Fibroblast of lung (primary cell): ENCODE data around the gene POLD1. TPM values are rescaled to one million over a fixed set of nuclear protein-coding genes. Genes with fewer than 3 reads are reported as not detected.

Experiments used
- DNase-seq, 2 donors: peaks; one replicate each; pipeline versions ENCODE4 v3.0.0 to v3.0.0-alpha.2; 2010; ENCODE audit warnings: low read depth in 2 of 2
- H2AFZ ChIP-seq: 2 replicates; pipeline ENCODE4 v1.5.1; 2012; ENCODE audit warnings: low read length, control low read depth, inconsistent platforms
- H3K27ac ChIP-seq: 2 replicates; pipeline ENCODE4 v1.5.1; 2011; ENCODE audit warnings: low read length, control low read depth; ENCODE audit not compliant: insufficient read depth
- H3K27me3 ChIP-seq: 2 replicates; pipeline ENCODE4 v1.5.1; 2011; ENCODE audit warnings: mild to moderate bottlenecking, low read length; ENCODE audit not compliant: control insufficient read depth, insufficient read depth
- H3K36me3 ChIP-seq: 2 replicates; pipeline ENCODE4 v1.5.1; 2011; ENCODE audit warnings: low read length; ENCODE audit not compliant: control insufficient read depth, insufficient read depth
- H3K4me1 ChIP-seq: 2 replicates; pipeline ENCODE4 v1.5.1; 2011; ENCODE audit warnings: low read length; ENCODE audit not compliant: control insufficient read depth, insufficient read depth; ENCODE audit errors: extremely low read depth
- H3K4me2 ChIP-seq: 2 replicates; pipeline ENCODE4 v1.5.1; 2011; ENCODE audit warnings: low read length, control low read depth; ENCODE audit not compliant: insufficient read depth; ENCODE audit errors: extremely low read depth
- H3K4me3 ChIP-seq, 4 experiments: fragments of 200-600 bp in 1 of 4; sonication (generic) in 1 of 4; replicated peaks in 1 of 4; 2 replicates each; pipeline ENCODE4 v1.5.1; 2011 to 2016; ENCODE audit warnings: low read length in 4 of 4, low read depth in 3 of 4, mild to moderate bottlenecking in 3 of 4, control low read depth in 2 of 4, inconsistent platforms in 1 of 4, mixed read lengths in 1 of 4; ENCODE audit not compliant: insufficient read depth in 1 of 4; ENCODE audit errors: control extremely low read depth in 1 of 4
- H3K79me2 ChIP-seq: 2 replicates; pipeline ENCODE4 v1.5.1; 2012; ENCODE audit warnings: mild to moderate bottlenecking, low read length, inconsistent platforms; ENCODE audit not compliant: control insufficient read depth, insufficient read depth
- H3K9ac ChIP-seq: 2 replicates; pipeline ENCODE4 v1.5.1; 2011; ENCODE audit warnings: mild to moderate bottlenecking, low read length, control low read depth; ENCODE audit not compliant: insufficient read depth
- H3K9me3 ChIP-seq: 2 replicates; pipeline ENCODE4 v1.5.1; 2012; ENCODE audit warnings: low read depth, low read length; ENCODE audit not compliant: control insufficient read depth, insufficient read depth
- H4K20me1 ChIP-seq: 2 replicates; pipeline ENCODE4 v1.5.1; 2011; ENCODE audit warnings: low read length; ENCODE audit not compliant: control insufficient read depth, insufficient read depth; ENCODE audit errors: extremely low read depth
- EZH2 ChIP-seq: IDR thresholded peaks from 2 replicates; pipeline ENCODE4 v1.5.1; 2012; ENCODE audit warnings: low read length, control low read depth, mild to moderate bottlenecking; ENCODE audit errors: missing control alignments
- polyA plus RNA-seq, 2 donors: library from polyadenylated mRNA; depleted of rRNA in 1 of 2; stranded (reverse) in 1 of 2; unstranded in 1 of 2; fragments of >200 nt; gene quantifications; 2 replicates each; pipeline ENCODE4 v1.2.1, GENCODE V29; 2011 to 2012; ENCODE audit warnings: missing spikeins in 1 of 2
- total RNA-seq: library from RNA; depleted of rRNA; stranded (reverse); fragments of >200 nt; gene quantifications from 2 replicates; pipeline ENCODE4 v1.2.1, GENCODE V29; 2014
- TF ChIP-seq, protein P1 (sequence below), 2 donors: IDR thresholded peaks in 1 of 2; conservative IDR thresholded peaks in 1 of 2; 1 replicate in 1 of 2; 2 replicates in 1 of 2; pipeline ENCODE4 v1.5.1; 2011 to 2012; ENCODE audit warnings: low read length in 2 of 2, control low read depth in 1 of 2, inconsistent platforms in 1 of 2, low read depth in 1 of 2, mild to moderate bottlenecking in 1 of 2

The POLD1 gene
- total and polyA plus RNA-seq, 2 donors (not counting 1 experiment from before 2014, with no cell fraction given), result 4.0 to 23.6 TPM

DNA sequence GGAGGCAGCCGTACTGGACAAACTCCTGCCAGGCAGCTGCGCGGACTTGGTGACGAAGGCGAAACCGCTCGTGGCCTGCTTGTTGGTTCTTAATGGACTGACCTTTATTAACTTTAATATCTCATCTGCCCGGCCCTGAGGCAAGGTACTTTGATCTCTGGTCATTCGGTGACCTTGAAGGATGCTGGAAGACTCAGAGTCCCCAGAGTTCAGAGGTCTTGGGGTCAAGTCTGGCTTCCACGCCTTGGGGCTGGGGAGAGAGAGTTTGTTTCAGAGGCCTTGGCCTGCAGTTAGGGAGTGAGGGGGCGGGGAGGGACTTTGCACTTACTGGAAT is 82.5 kb downstream of the POLD1 start:
- Histone ChIP-seq H3K4me3 (no peak overlapping the region), H2AFZ (no peak overlapping the region), H3K9me3 (no peaks in the 10 kb centered on the region), H3K36me3 (no peaks in the 10 kb centered on the region), H3K9ac (no peak overlapping the region), H3K4me2 (no peak overlapping the region), H3K4me1 (no peaks in the 10 kb centered on the region), H3K27me3 (peaks cover 3% of the 10 kb centered on the region), H3K79me2 (no peaks in the 10 kb centered on the region), H3K27ac (no peak overlapping the region), H4K20me1 (no peaks in the 10 kb centered on the region)
- TF ChIP-seq, protein P1, sequence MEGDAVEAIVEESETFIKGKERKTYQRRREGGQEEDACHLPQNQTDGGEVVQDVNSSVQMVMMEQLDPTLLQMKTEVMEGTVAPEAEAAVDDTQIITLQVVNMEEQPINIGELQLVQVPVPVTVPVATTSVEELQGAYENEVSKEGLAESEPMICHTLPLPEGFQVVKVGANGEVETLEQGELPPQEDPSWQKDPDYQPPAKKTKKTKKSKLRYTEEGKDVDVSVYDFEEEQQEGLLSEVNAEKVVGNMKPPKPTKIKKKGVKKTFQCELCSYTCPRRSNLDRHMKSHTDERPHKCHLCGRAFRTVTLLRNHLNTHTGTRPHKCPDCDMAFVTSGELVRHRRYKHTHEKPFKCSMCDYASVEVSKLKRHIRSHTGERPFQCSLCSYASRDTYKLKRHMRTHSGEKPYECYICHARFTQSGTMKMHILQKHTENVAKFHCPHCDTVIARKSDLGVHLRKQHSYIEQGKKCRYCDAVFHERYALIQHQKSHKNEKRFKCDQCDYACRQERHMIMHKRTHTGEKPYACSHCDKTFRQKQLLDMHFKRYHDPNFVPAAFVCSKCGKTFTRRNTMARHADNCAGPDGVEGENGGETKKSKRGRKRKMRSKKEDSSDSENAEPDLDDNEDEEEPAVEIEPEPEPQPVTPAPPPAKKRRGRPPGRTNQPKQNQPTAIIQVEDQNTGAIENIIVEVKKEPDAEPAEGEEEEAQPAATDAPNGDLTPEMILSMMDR (conservative IDR thresholded peaks at IDR 0.05 in 1 of 2, IDR thresholded peaks at IDR 0.05 in 1 of 2; ENCODE audit: low read depth in 1 of 2, low read length in 2 of 2), result no peak
- no peak for TF ChIP-seq EZH2
- DNase-seq, result no peak

- H3K79me2 ChIP-seq, result no peaks in the 10 kb centered on the region
- peaks cover 3% of the 10 kb centered on the region for H3K27me3 ChIP-seq
- no peaks in the 10 kb centered on the region for H3K9me3 ChIP-seq
- no peak overlapping the region for H3K4me2 ChIP-seq
- H3K9ac ChIP-seq, result no peak overlapping the region
- no peaks in the 10 kb centered on the region for H3K4me1 ChIP-seq
- no peak overlapping the region for H2AFZ ChIP-seq
- no peak overlapping the region for H3K27ac ChIP-seq
- TF ChIP-seq EZH2, result no peak
- TF ChIP-seq, protein P1 (conservative IDR thresholded peaks at IDR 0.05 in 1 of 2, IDR thresholded peaks at IDR 0.05 in 1 of 2; ENCODE audit: low read depth in 1 of 2, low read length in 2 of 2), result no peak
- no peaks in the 10 kb centered on the region for H4K20me1 ChIP-seq
- no peak for DNase-seq
- H3K4me3 ChIP-seq, result no peak overlapping the region
- no peaks in the 10 kb centered on the region for H3K36me3 ChIP-seq
Measured at GRCh38 chr19:50467566-50467965, 83.4 kb downstream of the POLD1 start.

Other genes with a start within 250 kb of the POLD1 start
- gene IZUMO2, start 221.1 kb upstream of the POLD1 start, total RNA-seq, result not detected in 2 replicates
- not detected in 2 replicates for gene IZUMO2, start 221.1 kb upstream of the POLD1 start, polyA plus RNA-seq
- not detected in 2 replicates for gene MYH14, start 180.7 kb upstream of the POLD1 start, total RNA-seq
- gene MYH14, start 180.7 kb upstream of the POLD1 start, polyA plus RNA-seq, result not detected in 2 replicates
- gene KCNC3, start 55.0 kb upstream of the POLD1 start, total RNA-seq, result under 0.01 TPM in 1 of 2 replicates, not detected in the other
- 0.01 TPM in 2 replicates for gene KCNC3, start 55.0 kb upstream of the POLD1 start, polyA plus RNA-seq
- gene NAPSA, start 18.7 kb upstream of the POLD1 start, total RNA-seq, result under 0.01 and 0.17 TPM in 2 replicates
- 0.03 and 0.15 TPM in 2 replicates for gene NAPSA, start 18.7 kb upstream of the POLD1 start, polyA plus RNA-seq
- 75.5 and 82.4 TPM in 2 replicates for gene NR1H2, start 7.9 kb upstream of the POLD1 start, total RNA-seq
- 30.3 and 30.4 TPM in 2 replicates for gene NR1H2, start 7.9 kb upstream of the POLD1 start, polyA plus RNA-seq
- gene SPIB, start 34.6 kb downstream of the POLD1 start, total RNA-seq, result under 0.01 TPM in 1 of 2 replicates, not detected in the other
- not detected in 2 replicates for gene SPIB, start 34.6 kb downstream of the POLD1 start, polyA plus RNA-seq
- under 0.01 and 0.26 TPM in 2 replicates for gene MYBPC2, start 48.5 kb downstream of the POLD1 start, total RNA-seq
- gene MYBPC2, start 48.5 kb downstream of the POLD1 start, polyA plus RNA-seq, result 0.02 TPM in 1 of 2 replicates, not detected in the other
- 24.1 and 40.8 TPM in 2 replicates for gene EMC10, start 92.2 kb downstream of the POLD1 start, total RNA-seq
- 37.5 and 42.7 TPM in 2 replicates for gene EMC10, start 92.2 kb downstream of the POLD1 start, polyA plus RNA-seq
- 0.51 and 0.66 TPM in 2 replicates for gene GARIN5A, start 92.5 kb downstream of the POLD1 start, total RNA-seq
- 0.11 and 0.24 TPM in 2 replicates for gene GARIN5A, start 92.5 kb downstream of the POLD1 start, polyA plus RNA-seq
- gene JOSD2, start 126.8 kb downstream of the POLD1 start, total RNA-seq, result 38.3 and 48.6 TPM in 2 replicates
- 16.3 and 17.3 TPM in 2 replicates for gene JOSD2, start 126.8 kb downstream of the POLD1 start, polyA plus RNA-seq
- not detected in 2 replicates for gene ASPDH, start 129.6 kb downstream of the POLD1 start, total RNA-seq
- gene ASPDH, start 129.6 kb downstream of the POLD1 start, polyA plus RNA-seq, result not detected in 2 replicates
- gene LRRC4B, start 184.1 kb downstream of the POLD1 start, total RNA-seq, result 0.17 and 0.26 TPM in 2 replicates
- 0.02 TPM in 2 replicates for gene LRRC4B, start 184.1 kb downstream of the POLD1 start, polyA plus RNA-seq